B cell (primary cell): ENCODE data around the gene PAK4. TPM values are rescaled to one million over a fixed set of nuclear protein-coding genes. Genes with fewer than 3 reads are reported as not detected.

Source experiments
- ATAC-seq: fragments of 200-7000 bp; cut with Tn5 transposase; one replicate; pipeline ENCODE4 v1.10.0; 2021; ENCODE audit warnings: low read depth, mild to moderate bottlenecking, moderate number of reproducible peaks, moderate library complexity
- CTCF ChIA-PET: fragments of 350-600 bp; sonication (Branson Sonifier 250); formaldehyde crosslinking; loops from one replicate; lab custom pipeline; 2021; ENCODE audit warnings: antibody characterized with exemption, inconsistent platforms; lab: Charles Lee
- POLR2A ChIA-PET: fragments of 350-600 bp; sonication (Branson Sonifier 250); formaldehyde crosslinking; loops from one replicate; lab custom pipeline; 2021; ENCODE audit warnings: antibody characterized with exemption; lab: Charles Lee
- DNase-seq: peaks from one replicate; pipeline ENCODE4 v3.0.0; 2013
- H2AFZ ChIP-seq: 2 replicates; pipeline ENCODE4 v1.6.1; 2012; ENCODE audit warnings: mild to moderate bottlenecking, low read depth, low read length; ENCODE audit not compliant: insufficient read depth, poor library complexity, severe bottlenecking
- H3K27ac ChIP-seq, 2 donors: 1 replicate in 1 of 2; 2 replicates in 1 of 2; pipeline ENCODE4 v1.5.1; 2012 to 2013; ENCODE audit warnings: low read length in 2 of 2, mild to moderate bottlenecking in 2 of 2, moderate library complexity in 1 of 2
- H3K27me3 ChIP-seq, 4 experiments: fragments of 200-600 bp in 1 of 4; sonication (generic) in 1 of 4; replicated peaks in 1 of 4; 1 replicate in 2 of 4; 2 replicates in 2 of 4; pipeline versions ENCODE4 v1.6.1 to v1.7.0; 2013 to 2016; ENCODE audit warnings: low read length in 3 of 4, mild to moderate bottlenecking in 2 of 4, mixed read lengths in 1 of 4, moderate library complexity in 1 of 4; ENCODE audit not compliant: insufficient read depth in 4 of 4, control insufficient read depth in 3 of 4; ENCODE audit errors: control extremely low read depth in 1 of 4
- H3K36me3 ChIP-seq, 2 experiments: replicated peaks in 1 of 2; 1 replicate in 1 of 2; 2 replicates in 1 of 2; pipeline versions ENCODE4 v1.6.1 to v1.7.1; 2013; ENCODE audit warnings: low read length in 1 of 2; ENCODE audit not compliant: insufficient read depth in 2 of 2, control insufficient read depth in 1 of 2; ENCODE audit errors: control extremely low read depth in 1 of 2, extremely low read depth in 1 of 2
- H3K4me1 ChIP-seq, 2 donors: fragments of 200-600 bp in 1 of 2; sonication (generic) in 1 of 2; 1 replicate in 1 of 2; 2 replicates in 1 of 2; pipeline versions ENCODE4 v1.5.1 to v1.6.1; 2013 to 2017; ENCODE audit warnings: low read length in 2 of 2; ENCODE audit not compliant: control insufficient read depth in 2 of 2, insufficient read depth in 2 of 2
- H3K4me2 ChIP-seq: replicated peaks from 2 replicates; pipeline ENCODE3; 2012; ENCODE audit warnings: mild to moderate bottlenecking, low read depth, low read length; ENCODE audit not compliant: poor library complexity, severe bottlenecking
- H3K4me3 ChIP-seq, 5 experiments: fragments of 200-600 bp in 1 of 5; sonication (generic) in 1 of 5; 1 replicate in 3 of 5; 2 replicates in 2 of 5; pipeline versions ENCODE4 v1.5.1 to v1.7.0; 2011 to 2016; ENCODE audit warnings: low read length in 4 of 5, mild to moderate bottlenecking in 4 of 5, low read depth in 2 of 5, control low read depth in 1 of 5, moderate library complexity in 1 of 5; ENCODE audit not compliant: insufficient read depth in 1 of 5; ENCODE audit errors: control extremely low read depth in 1 of 5, extremely low read depth in 1 of 5
- H3K79me2 ChIP-seq: fragments of 200-600 bp; sonication (generic); one replicate; pipeline ENCODE4 v1.6.0; 2016; ENCODE audit warnings: low read length; ENCODE audit not compliant: control insufficient read depth, insufficient read depth
- H3K9ac ChIP-seq: fragments of 200-600 bp; sonication (generic); 2 replicates; pipeline ENCODE4 v1.6.1; 2017; ENCODE audit warnings: mild to moderate bottlenecking, low read length, moderate library complexity
- H3K9me3 ChIP-seq, 3 donors: one replicate each; pipeline versions ENCODE4 v1.6.1 to v1.7.1; 2013; ENCODE audit warnings: low read length in 2 of 3; ENCODE audit not compliant: control insufficient read depth in 2 of 3, insufficient read depth in 1 of 3; ENCODE audit errors: control extremely low read depth in 1 of 3
- H4K20me1 ChIP-seq: 2 replicates; pipeline ENCODE4 v1.6.0; 2012; ENCODE audit warnings: mild to moderate bottlenecking, low read length; ENCODE audit not compliant: insufficient read depth, control insufficient read depth, poor library complexity, severe bottlenecking
- H3K27ac Mint-ChIP-seq: one replicate; pipeline ENCODE4 v1.8.0; 2021; ENCODE audit warnings: mixed read lengths
- H3K27me3 Mint-ChIP-seq: one replicate; pipeline ENCODE4 v1.8.0; 2021; ENCODE audit warnings: mixed read lengths
- H3K4me1 Mint-ChIP-seq: one replicate; pipeline ENCODE4 v1.8.0; 2021; ENCODE audit warnings: mixed read lengths
- H3K4me3 Mint-ChIP-seq: one replicate; pipeline ENCODE4 v1.8.0; 2021; ENCODE audit warnings: mixed read lengths
- H3K9me3 Mint-ChIP-seq: one replicate; pipeline ENCODE4 v1.8.0; 2022; ENCODE audit warnings: mixed read lengths; ENCODE audit not compliant: insufficient read depth
- EZH2 ChIP-seq: IDR thresholded peaks from 2 replicates; pipeline ENCODE4 v1.6.1; 2012; ENCODE audit warnings: borderline replicate concordance, low read depth, mild to moderate bottlenecking, moderate library complexity, low read length; ENCODE audit not compliant: insufficient read depth, poor library complexity, severe bottlenecking
- WGBS: methylation state at CpG from one replicate; pipeline ENCODE4 v1.1.5; 2013; ENCODE audit warnings: missing lambda C conversion rate; ENCODE audit not compliant: insufficient coverage; 5-methylcytosine and 5-hydroxymethylcytosine counted together
- intact Hi-C: fragments of 100-400 bp; cut with micrococcal nuclease; formaldehyde crosslinking; loops from one replicate; pipeline ENCODE4 v1.10.0; 2022
- polyA plus RNA-seq: library from polyadenylated mRNA; depleted of rRNA; stranded (reverse); fragments of >200 nt; gene quantifications from 2 replicates; pipeline ENCODE4 v1.2.3, GENCODE V29; 2012
- total RNA-seq, 2 donors: library from RNA; stranded (reverse); fragments of 120-200 nt in 1 of 2; gene quantifications; 1 replicate in 1 of 2; 2 replicates in 1 of 2; pipeline versions ENCODE4 v1.2.3 to v1.2.4, GENCODE V29; 2013 to 2022
- TF ChIP-seq, protein P1 (sequence below): fragments of 200-600 bp; IDR thresholded peaks from one replicate; pipeline ENCODE4 v1.8.0; 2022; ENCODE audit warnings: antibody characterized with exemption, mild to moderate bottlenecking

Gene PAK4
- total and polyA plus RNA-seq, 2 donors (not counting 1 experiment from before 2014, with no cell fraction given): 12.0 to 23.3 TPM

DNA sequence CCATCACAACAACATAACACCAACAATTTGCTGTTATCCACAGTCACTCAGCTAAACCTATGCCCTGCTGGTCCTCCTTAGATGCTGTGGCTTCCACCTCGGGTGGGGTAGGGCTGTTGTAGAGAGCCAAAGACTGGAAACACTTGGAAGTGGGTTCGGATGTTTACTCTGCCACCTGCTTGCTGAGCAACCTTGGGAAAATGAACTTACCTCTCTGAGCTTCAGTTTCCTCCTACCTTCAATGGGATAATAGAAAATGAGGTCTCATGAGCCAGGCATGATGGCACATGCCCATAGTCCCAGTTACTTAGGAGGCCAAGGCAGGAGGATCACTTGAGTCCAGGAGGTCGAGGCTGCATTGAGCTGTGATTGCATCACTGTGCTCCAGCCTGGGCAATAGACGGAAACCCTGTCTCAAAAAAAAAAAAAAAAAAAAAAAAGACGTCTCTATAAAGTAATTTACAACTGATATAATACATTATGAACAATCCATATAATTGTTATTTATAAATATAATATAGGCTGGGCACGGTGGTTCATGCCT, 81.8 kb downstream of the PAK4 start:
- Histone ChIP-seq H3K4me2 (no peak overlapping the region), H2AFZ (no peak overlapping the region), H3K27ac (no peak overlapping the region), H3K9ac (no peak overlapping the region), H3K4me1 (no peaks in the 10 kb centered on the region), H3K4me3 (no peak overlapping the region), H3K27me3 (peaks cover 0 to 15% (median 9%) of the 10 kb centered on the region in 4 experiments), H3K79me2 (no peaks in the 10 kb centered on the region), H4K20me1 (no peaks in the 10 kb centered on the region), H3K9me3 (no peaks in the 10 kb centered on the region), H3K36me3 (no peaks in the 10 kb centered on the region)
- Mint-ChIP-seq H3K27me3 (peaks cover 29% of the 10 kb centered on the region), H3K9me3 (no peaks in the 10 kb centered on the region), H3K4me1 (no peaks in the 10 kb centered on the region), H3K27ac (no peak overlapping the region), H3K4me3 (no peak overlapping the region)
- intact Hi-C loops: no loop called here
- TF ChIP-seq, protein P1, sequence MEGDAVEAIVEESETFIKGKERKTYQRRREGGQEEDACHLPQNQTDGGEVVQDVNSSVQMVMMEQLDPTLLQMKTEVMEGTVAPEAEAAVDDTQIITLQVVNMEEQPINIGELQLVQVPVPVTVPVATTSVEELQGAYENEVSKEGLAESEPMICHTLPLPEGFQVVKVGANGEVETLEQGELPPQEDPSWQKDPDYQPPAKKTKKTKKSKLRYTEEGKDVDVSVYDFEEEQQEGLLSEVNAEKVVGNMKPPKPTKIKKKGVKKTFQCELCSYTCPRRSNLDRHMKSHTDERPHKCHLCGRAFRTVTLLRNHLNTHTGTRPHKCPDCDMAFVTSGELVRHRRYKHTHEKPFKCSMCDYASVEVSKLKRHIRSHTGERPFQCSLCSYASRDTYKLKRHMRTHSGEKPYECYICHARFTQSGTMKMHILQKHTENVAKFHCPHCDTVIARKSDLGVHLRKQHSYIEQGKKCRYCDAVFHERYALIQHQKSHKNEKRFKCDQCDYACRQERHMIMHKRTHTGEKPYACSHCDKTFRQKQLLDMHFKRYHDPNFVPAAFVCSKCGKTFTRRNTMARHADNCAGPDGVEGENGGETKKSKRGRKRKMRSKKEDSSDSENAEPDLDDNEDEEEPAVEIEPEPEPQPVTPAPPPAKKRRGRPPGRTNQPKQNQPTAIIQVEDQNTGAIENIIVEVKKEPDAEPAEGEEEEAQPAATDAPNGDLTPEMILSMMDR: no peak
- TF ChIP-seq EZH2: no peak
- ChIA-PET CTCF (interaction anchor here (0.6 kb wide), 1 partner anchor 293 kb away, joined by 3 read pairs; no protein-coding TSS in a partner anchor), POLR2A (no interaction called here)
- ATAC-seq: no peak
- WGBS: no CpG with 5 or more reads among the region's 6 CpGs
- no peak for DNase-seq

DNA sequence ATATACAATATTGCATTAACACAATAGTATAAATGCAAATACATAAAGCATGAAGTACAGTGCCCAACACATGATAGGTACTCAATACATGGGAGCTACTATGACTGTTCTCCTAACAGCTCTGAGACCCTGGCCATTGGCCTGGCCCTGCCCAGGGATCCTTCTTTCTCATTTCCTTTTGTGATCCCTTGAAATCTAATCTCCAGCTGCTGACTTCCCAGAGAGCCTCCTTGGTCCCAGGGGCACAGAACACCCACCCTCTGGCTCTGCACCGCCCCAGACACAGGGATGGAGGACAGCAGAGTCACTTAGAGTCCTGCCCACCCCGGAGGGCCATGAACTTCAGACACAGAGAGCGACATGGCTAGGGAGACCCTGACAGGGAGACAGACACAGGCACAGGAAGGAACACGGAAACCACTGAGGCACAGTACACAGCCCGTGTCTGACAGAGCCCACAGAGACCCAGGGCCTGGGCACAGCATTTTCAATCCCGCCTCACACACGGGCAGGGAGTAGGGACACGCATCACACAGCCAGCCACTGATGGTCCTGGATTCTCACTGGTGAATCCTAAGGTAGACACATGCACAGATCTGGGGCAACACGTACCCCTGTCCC, 82.7 kb downstream of the PAK4 start:
- WGBS: 83% methylated on average over 9 of the region's 9 CpGs
- H3K79me2 ChIP-seq: no peaks in the 10 kb centered on the region
- H3K4me3 ChIP-seq: no peak overlapping the region
- Mint-ChIP-seq H3K9me3 (no peaks in the 10 kb centered on the region), H3K27me3 (peaks cover 22% of the 10 kb centered on the region), H3K4me1 (no peaks in the 10 kb centered on the region), H3K27ac (no peak overlapping the region), H3K4me3 (no peak overlapping the region)
- DNase-seq: no peak
- H3K9ac ChIP-seq: no peak overlapping the region
- H3K36me3 ChIP-seq: no peaks in the 10 kb centered on the region
- H3K27me3 ChIP-seq: peaks cover 0 to 8% (median 3%) of the 10 kb centered on the region in 4 experiments
- H2AFZ ChIP-seq: no peak overlapping the region
- no peaks in the 10 kb centered on the region for H3K4me1 ChIP-seq
- no peaks in the 10 kb centered on the region for H3K9me3 ChIP-seq
- no peak overlapping the region for H3K27ac ChIP-seq
- ChIA-PET CTCF (interaction anchor here (0.6 kb wide), 1 partner anchor 130 kb away, joined by 3 read pairs; no protein-coding TSS in a partner anchor), POLR2A (no interaction called here)
- no peaks in the 10 kb centered on the region for H4K20me1 ChIP-seq
- TF ChIP-seq EZH2: no peak
- TF ChIP-seq, protein P1: no peak
- no peak for ATAC-seq
- H3K4me2 ChIP-seq: no peak overlapping the region
- intact Hi-C loops: no loop called here
